Kidney (tissue), 14 donors: ENCODE data around the gene TXNDC12. TPM values are rescaled to one million over a fixed set of nuclear protein-coding genes. Genes with fewer than 3 reads are reported as not detected.
"Not testable (repeated sequence)": the region's sequence is repeated elsewhere in the genome, so short reads cannot be mapped to it uniquely, and the experiment has no call there.

Source experiments
- DNase-seq, 5 donors: peaks; one replicate each; pipeline ENCODE4 v3.0.0-alpha.2; 2013 to 2020
- FAIRE-seq: peaks from 2 replicates; lab custom pipeline; 2012; peaks lifted over from hg19 to GRCh38; lab: Jason Lieb, UNC
- H3K27ac ChIP-seq, 2 donors: one replicate each; pipeline ENCODE4 v1.7.0; 2013; ENCODE audit warnings: low read depth in 2 of 2, low read length in 2 of 2, inconsistent platforms in 1 of 2
- H3K27me3 ChIP-seq: one replicate; pipeline ENCODE4 v1.7.1; 2013; ENCODE audit warnings: low read length, inconsistent platforms; ENCODE audit not compliant: control insufficient read depth, insufficient read depth
- H3K36me3 ChIP-seq, 3 donors: one replicate each; pipeline versions ENCODE4 v1.7.0 to v1.7.1; 2013; ENCODE audit warnings: low read length in 3 of 3, control low read depth in 1 of 3, inconsistent platforms in 1 of 3; ENCODE audit not compliant: insufficient read depth in 3 of 3, control insufficient read depth in 2 of 3
- H3K4me1 ChIP-seq, 3 donors: one replicate each; pipeline versions ENCODE4 v1.7.0 to v1.7.1; 2013; ENCODE audit warnings: low read length in 3 of 3, inconsistent platforms in 1 of 3, low read depth in 1 of 3; ENCODE audit not compliant: control insufficient read depth in 2 of 3, insufficient read depth in 2 of 3
- H3K4me3 ChIP-seq, 3 donors: one replicate each; pipeline versions ENCODE4 v1.7.0 to v1.8.1; 2013; ENCODE audit warnings: low read length in 3 of 3, control low read depth in 1 of 3, inconsistent platforms in 1 of 3
- H3K9ac ChIP-seq, 3 donors: one replicate each; pipeline versions ENCODE4 v1.7.0 to v1.7.1; 2013; ENCODE audit warnings: low read length in 3 of 3, control low read depth in 1 of 3, inconsistent platforms in 1 of 3
- H3K9me3 ChIP-seq, 3 donors: one replicate each; pipeline versions ENCODE4 v1.7.0 to v1.7.1; 2013; ENCODE audit warnings: low read length in 3 of 3, control low read depth in 1 of 3, inconsistent platforms in 1 of 3; ENCODE audit not compliant: control insufficient read depth in 2 of 3, insufficient read depth in 1 of 3
- CTCF ChIP-seq: IDR thresholded peaks from 3 replicates; pipeline ENCODE4 v1.5.1; 2012; ENCODE audit warnings: mild to moderate bottlenecking, moderate library complexity, borderline replicate concordance; ENCODE audit not compliant: insufficient read depth; ENCODE audit errors: extremely low read depth
- intact Hi-C: fragments of 100-400 bp; cut with DNase I; formaldehyde crosslinking; loops from one replicate; pipeline ENCODE4 v1.11.1; 2022
- polyA plus RNA-seq: library from polyadenylated mRNA; stranded (reverse); fragments of 350-450 nt; fragmentation: Illumina TruSeq; extraction: RNeasy Lipid Tissue Mini Kit (QIAGEN cat#74804); gene quantifications from one replicate; pipeline ENCODE4 v1.2.3, GENCODE V29; 2014; ENCODE audit warnings: low read depth, low replicate concordance; ENCODE audit not compliant: insufficient read depth
- total RNA-seq: library from RNA; stranded (reverse); fragmentation: NEBNext Ultra II Directional; extraction: Animal tissue kit (Norgen Biotek cat#: 25700); gene quantifications from one replicate; pipeline ENCODE4 v1.2.1, GENCODE V29; 2021
- donor health status: control.
- donor health status: control.
- donor health status: control.
- donor health status: control.
- donor health status: control.
- donor health status: DM: yes; HTN: yes; CAD: no.
- donor health status: Normal renal cell carcinoma (clear cell type).

Gene TXNDC12
- total and polyA plus RNA-seq, 2 donors from 2014 or later = 40.5 to 46.0 TPM

GRCh38 chr1:52098139-52098871 lies 43.3 kb upstream of the TXNDC12 start:
- FAIRE-seq = no peak
- Histone ChIP-seq H3K27me3 (no peaks in the 10 kb centered on the region), H3K9ac (no peak overlapping the region), H3K4me1 (no peaks in the 10 kb centered on the region), H3K9me3 (no peaks in the 10 kb centered on the region), H3K27ac (no peak overlapping the region), H3K4me3 (no peak overlapping the region), H3K36me3 (no peaks in the 10 kb centered on the region)
- no peak for DNase-seq
- TF ChIP-seq CTCF = no peak
- intact Hi-C loops = no loop called here

- TF ChIP-seq CTCF = no peak
- no peak overlapping the region for H3K27ac ChIP-seq
- no peak overlapping the region for H3K9ac ChIP-seq
- intact Hi-C loops = no loop called here
- FAIRE-seq (no peak), DNase-seq (no peak)
- H3K4me1 ChIP-seq = no peaks in the 10 kb centered on the region
- H3K27me3 ChIP-seq = no peaks in the 10 kb centered on the region
- no peak overlapping the region for H3K4me3 ChIP-seq
- no peaks in the 10 kb centered on the region for H3K9me3 ChIP-seq
- H3K36me3 ChIP-seq = no peaks in the 10 kb centered on the region
These were observed 41.2 kb upstream of the TXNDC12 start for GRCh38 chr1:52096216-52096615.

- H3K36me3 ChIP-seq, H3K27me3 ChIP-seq, DNase-seq, FAIRE-seq, H3K9me3 ChIP-seq, H3K9ac ChIP-seq, H3K27ac ChIP-seq, H3K4me3 ChIP-seq, intact Hi-C loops, H3K4me1 ChIP-seq: not testable (repeated sequence)
These were observed 39.3 kb upstream of the TXNDC12 start for GRCh38 chr1:52094300-52094699.

- H3K4me3 ChIP-seq, H3K27me3 ChIP-seq, DNase-seq, intact Hi-C loops, H3K27ac ChIP-seq, FAIRE-seq, H3K4me1 ChIP-seq, H3K9me3 ChIP-seq, H3K9ac ChIP-seq: not testable (repeated sequence)
- peaks cover 0 to 18% (median 11%) of the 10 kb centered on the region in 3 donors for H3K36me3 ChIP-seq
These were observed 32.9 kb upstream of the TXNDC12 start for GRCh38 chr1:52087892-52088291.
